ENCODE measurements around the gene MAGEC2.

The MAGEC2 gene

GRCh38 chrX:142204522-142205433 is at the start of gene MAGEC2:
Gene MAGEC2 (minus strand): TSS chrX:142205290. CDS start chrX:142203987, 1,303 bp downstream.
- DNase-seq (ENCODE audit: low read depth) = no peak

GRCh38 chrX:142251680-142252079 is 46.6 kb upstream of the MAGEC2 start:
- no peak for DNase-seq (ENCODE audit: low read depth)

- DNase-seq (ENCODE audit: low read depth) = no peak
Measured at GRCh38 chrX:142251202-142251601, 46.1 kb upstream of the MAGEC2 start.

- DNase-seq (ENCODE audit: low read depth) = no peak
Measured at GRCh38 chrX:142250502-142250901, 45.4 kb upstream of the MAGEC2 start.

- DNase-seq (ENCODE audit: low read depth) = no peak
Measured at GRCh38 chrX:142249721-142250120, 44.6 kb upstream of the MAGEC2 start.

- no peak for DNase-seq (ENCODE audit: low read depth)
Measured at GRCh38 chrX:142244568-142244967, 39.5 kb upstream of the MAGEC2 start.

GRCh38 chrX:142238536-142238935 is 33.4 kb upstream of the MAGEC2 start:
- no peak for DNase-seq (ENCODE audit: low read depth)

GRCh38 chrX:142233400-142233799 is 28.3 kb upstream of the MAGEC2 start:
- no peak for DNase-seq (ENCODE audit: low read depth)

- no peak for DNase-seq (ENCODE audit: low read depth)
Measured at GRCh38 chrX:142214081-142214480, 9.0 kb upstream of the MAGEC2 start.

GRCh38 chrX:142201113-142201512 is 4.0 kb downstream of the MAGEC2 start:
- no peak for DNase-seq (ENCODE audit: low read depth)

- DNase-seq (ENCODE audit: low read depth) = no peak
Measured at GRCh38 chrX:142186103-142186502, 19.0 kb downstream of the MAGEC2 start.

- DNase-seq (ENCODE audit: low read depth) = no peak
Measured at GRCh38 chrX:142184756-142185602, 20.1 kb downstream of the MAGEC2 start.

GRCh38 chrX:142156567-142156966 is 48.5 kb downstream of the MAGEC2 start:
- no peak for DNase-seq (ENCODE audit: low read depth)

All from GM04504 (cell line).